Tibial artery (tissue), 4 donors: ENCODE data around the gene TEK.

Experiments used
- DNase-seq, 2 donors: peaks; one replicate each; pipeline ENCODE4 v3.0.0-alpha.2; 2019
- H3K27ac ChIP-seq, 2 donors: fragments of 200-600 bp; sonication (generic) in 1 of 2; 1 replicate in 1 of 2; 2 replicates in 1 of 2; pipeline ENCODE4 v1.5.1; 2018 to 2019; ENCODE audit warnings: mild to moderate bottlenecking in 1 of 2
- H3K27me3 ChIP-seq, 2 donors: fragments of 200-600 bp; sonication (generic) in 1 of 2; one replicate each; pipeline versions ENCODE4 v1.5.1 to v1.6.0; 2016 to 2019
- H3K36me3 ChIP-seq, 3 donors: fragments of 200-600 bp; sonication (generic) in 2 of 3; one replicate each; pipeline ENCODE4 v1.5.1; 2016 to 2019; ENCODE audit warnings: mild to moderate bottlenecking in 2 of 3
- H3K4me1 ChIP-seq, 4 donors: fragments of 200-600 bp; sonication (generic) in 2 of 4; 1 replicate in 3 of 4; 2 replicates in 1 of 4; pipeline ENCODE4 v1.5.1; 2016 to 2019
- H3K4me3 ChIP-seq, 2 donors: fragments of 200-600 bp; sonication (generic) in 1 of 2; 1 replicate in 1 of 2; 2 replicates in 1 of 2; pipeline ENCODE4 v1.5.1; 2018 to 2019; ENCODE audit warnings: mild to moderate bottlenecking in 2 of 2
- H3K9me3 ChIP-seq, 3 donors: fragments of 200-600 bp; sonication (generic) in 1 of 3; one replicate each; pipeline ENCODE4 v1.5.1; 2016 to 2019
- CTCF ChIP-seq, 2 experiments: fragments of 200-600 bp in 1 of 2; fragments of 450-650 bp in 1 of 2; IDR thresholded peaks; one replicate each; pipeline ENCODE4 v1.5.1; 2017 to 2019; ENCODE audit warnings: antibody characterized with exemption in 2 of 2, mild to moderate bottlenecking in 1 of 2, moderate library complexity in 1 of 2
- intact Hi-C: fragments of 100-400 bp; cut with DNase I; formaldehyde crosslinking; loops from one replicate; pipeline ENCODE4 v1.15.0; 2023; ENCODE audit warnings: low total_unique reads

TEK gene

DNA sequence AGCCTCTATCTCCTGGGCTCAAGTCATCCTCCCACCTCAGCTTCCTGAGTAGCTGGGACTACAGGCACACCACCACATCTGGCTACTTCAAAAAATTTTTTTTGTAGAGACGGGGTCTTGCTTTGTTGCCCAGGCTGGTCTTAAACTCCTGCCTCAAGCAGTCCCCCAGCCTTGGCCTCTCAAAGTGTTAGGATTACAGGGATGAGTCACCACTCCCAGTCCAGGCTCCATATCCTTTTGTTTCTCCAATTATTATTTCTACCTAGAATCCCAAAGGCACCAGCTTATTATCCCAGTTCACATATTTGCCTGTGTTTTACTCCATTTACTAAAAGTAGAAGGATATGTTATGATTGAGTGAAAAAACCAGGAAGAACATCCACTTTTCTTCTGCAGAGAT, 84.9 kb downstream of the TEK start:
- Histone ChIP-seq H3K9me3 (no peaks in the 10 kb centered on the region), H3K27ac (peak overlapping the region; percentile 45 to 76), H3K4me1 (peaks cover 0 to 71% (median 23%) of the 10 kb centered on the region in 4 donors), H3K4me3 (no peak overlapping the region), H3K36me3 (no peaks in the 10 kb centered on the region), H3K27me3 (no peaks in the 10 kb centered on the region)
- no peak for DNase-seq
- TF ChIP-seq CTCF (IDR thresholded peaks at IDR 0.05), result no peak
- intact Hi-C loops, result no loop called here

DNA sequence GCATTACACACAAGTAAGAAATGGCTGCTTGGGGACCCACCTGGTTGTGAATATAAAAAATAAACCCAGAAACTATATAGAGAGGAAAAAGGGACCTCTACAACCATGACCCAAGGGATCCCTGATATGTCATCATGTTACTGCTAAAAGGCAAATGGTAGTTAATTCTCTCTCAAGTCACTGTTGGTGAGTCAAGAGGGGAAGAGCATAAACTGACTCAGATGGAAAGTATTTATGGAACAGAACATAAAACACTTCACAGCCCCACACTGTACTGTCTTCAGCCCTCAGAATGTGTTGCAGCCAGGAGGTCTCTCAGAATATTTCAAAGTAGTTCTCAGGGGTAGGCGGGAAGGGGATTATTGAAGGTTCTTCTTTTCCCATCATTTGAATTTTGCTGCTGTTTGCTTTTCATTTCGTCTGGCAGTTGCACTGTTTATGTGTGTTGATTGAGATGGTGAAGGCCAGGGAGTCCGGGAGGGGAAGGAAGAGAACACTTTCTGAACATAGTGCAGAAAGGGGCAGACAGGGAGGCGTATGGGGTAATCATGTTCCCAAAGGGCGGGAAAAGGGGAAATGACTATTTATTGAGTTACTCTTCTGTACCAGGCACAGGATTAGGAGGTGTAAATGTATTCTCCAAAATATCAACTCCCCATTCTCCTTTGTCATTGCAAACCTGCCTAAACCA, 85.5 kb downstream of the TEK start:
- DNase-seq, result no peak
- Histone ChIP-seq H3K4me3 (no peak overlapping the region), H3K36me3 (no peaks in the 10 kb centered on the region), H3K27ac (peak overlapping the region; percentile 45 to 76), H3K9me3 (no peaks in the 10 kb centered on the region), H3K4me1 (peaks cover 0 to 71% (median 23%) of the 10 kb centered on the region in 4 donors), H3K27me3 (no peaks in the 10 kb centered on the region)
- intact Hi-C loops, result no loop called here
- no peak for TF ChIP-seq CTCF (IDR thresholded peaks at IDR 0.05)

DNA sequence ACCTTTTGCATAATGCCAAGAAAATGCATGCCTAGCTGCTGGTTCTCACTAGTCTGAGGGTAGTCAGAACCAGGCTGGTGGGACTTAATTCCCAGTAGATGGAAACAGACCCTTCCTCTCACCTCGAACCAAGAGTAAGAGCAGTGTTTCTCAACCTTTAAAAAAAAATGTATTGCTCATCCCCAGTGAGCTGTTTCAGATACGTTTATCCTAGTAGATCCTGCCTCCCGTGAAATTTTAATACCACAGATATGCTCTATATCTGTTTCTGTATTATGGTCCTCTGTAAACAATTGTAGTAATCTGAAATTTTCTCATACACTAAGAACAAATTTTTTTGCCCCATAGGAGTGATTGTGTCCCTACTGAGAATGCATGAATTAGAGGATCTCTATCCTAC, 86.2 kb downstream of the TEK start:
- peak overlapping the region; percentile 45 to 76 for H3K27ac ChIP-seq
- DNase-seq, result no peak
- H3K4me3 ChIP-seq, result no peak overlapping the region
- no peak for TF ChIP-seq CTCF (IDR thresholded peaks at IDR 0.05)
- peaks cover 0 to 71% (median 23%) of the 10 kb centered on the region in 4 donors for H3K4me1 ChIP-seq
- no peaks in the 10 kb centered on the region for H3K9me3 ChIP-seq
- no peaks in the 10 kb centered on the region for H3K27me3 ChIP-seq
- no peaks in the 10 kb centered on the region for H3K36me3 ChIP-seq
- intact Hi-C loops, result no loop called here

- Histone ChIP-seq H3K4me1 (peaks cover 0 to 65% (median 23%) of the 10 kb centered on the region in 4 donors), H3K9me3 (no peaks in the 10 kb centered on the region), H3K4me3 (no peak overlapping the region), H3K27ac (peak overlapping the region in 1 of 2 donors; percentile 76), H3K36me3 (no peaks in the 10 kb centered on the region), H3K27me3 (no peaks in the 10 kb centered on the region)
- no peak for DNase-seq
- intact Hi-C loops, result no loop called here
- TF ChIP-seq CTCF (IDR thresholded peaks at IDR 0.05), result no peak
Observed at GRCh38 chr9:27196383-27196782, 87.4 kb downstream of the TEK start.

DNA sequence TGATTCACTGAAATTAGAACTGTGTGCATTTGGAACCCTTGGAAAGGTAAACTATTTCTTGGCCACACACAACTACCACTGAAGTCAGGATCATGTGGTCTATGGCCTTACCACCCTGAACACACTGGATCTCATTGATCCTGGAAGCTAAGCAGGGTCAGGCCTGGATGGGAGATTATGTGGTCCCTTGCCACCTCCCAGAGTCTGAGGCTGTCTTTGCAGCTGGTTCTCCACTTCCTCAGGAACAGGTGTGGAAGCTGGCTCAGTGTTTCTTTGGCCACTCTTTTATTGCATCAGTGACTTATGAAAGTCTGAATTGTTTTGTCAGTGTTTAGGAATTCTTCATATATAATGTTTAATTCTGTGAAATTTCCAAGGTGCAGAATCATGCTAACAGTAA, 89.2 kb downstream of the TEK start:
- TF ChIP-seq CTCF (IDR thresholded peaks at IDR 0.05), result no peak

More for the DNA sequence above, 89.2 kb downstream of the TEK start:
- no peaks in the 10 kb centered on the region for H3K36me3 ChIP-seq
- no peaks in the 10 kb centered on the region for H3K9me3 ChIP-seq
- no peak for DNase-seq
- H3K27me3 ChIP-seq, result no peaks in the 10 kb centered on the region
- H3K4me1 ChIP-seq, result peaks cover 0 to 57% (median 15%) of the 10 kb centered on the region in 4 donors
- intact Hi-C loops, result no loop called here
- H3K4me3 ChIP-seq, result no peak overlapping the region
- H3K27ac ChIP-seq, result no peak overlapping the region
